ENCODE data around the gene SBF1. TPM values are rescaled to one million over a fixed set of nuclear protein-coding genes. Genes with fewer than 3 reads are reported as not detected.

The SBF1 gene
- total RNA-seq, 1 experiment from 2014 or later = 97.2 TPM

- H3K4me1 ChIP-seq (ENCODE audit: insufficient read depth, low read length, poor library complexity, severe bottlenecking) = peaks cover 11% of the 10 kb centered on the region
- peaks cover 56% of the 10 kb centered on the region for H3K36me3 ChIP-seq (ENCODE audit: insufficient read depth, low read length, poor library complexity, severe bottlenecking)
- no peak overlapping the region for H3K27ac ChIP-seq (ENCODE audit: low read depth, low read length, poor library complexity, severe bottlenecking)
- no peak for TF ChIP-seq CTCF (conservative IDR thresholded peaks at IDR 0.05; ENCODE audit: low read depth, low read length)
- BruUV-seq (replicated peaks) = no TSS peak
- ChIA-PET POLR2A (ENCODE audit: low non-redundant PET) (no interaction called here), CTCF (no interaction called here)
- H3K27me3 ChIP-seq (replicated peaks; ENCODE audit: insufficient read depth, low read depth, low read length, poor library complexity) = no peaks in the 10 kb centered on the region
- no peaks in the 10 kb centered on the region for H3K9me3 ChIP-seq (ENCODE audit: low read depth, low read length, poor library complexity, severe bottlenecking)
- no peak for DNase-seq (ENCODE audit: low spot score)
- no peak overlapping the region for H3K4me3 ChIP-seq (ENCODE audit: low read depth, low read length, poor library complexity, severe bottlenecking)
- intact Hi-C loops (cut with micrococcal nuclease; ENCODE audit: unreplicated experiment) = no loop called here
Measured at GRCh38 chr22:50465066-50465930, 9.5 kb downstream of the SBF1 start.

- Histone ChIP-seq H3K27me3 (replicated peaks; ENCODE audit: insufficient read depth, low read depth, low read length, poor library complexity) (no peaks in the 10 kb centered on the region), H3K36me3 (ENCODE audit: insufficient read depth, low read length, poor library complexity, severe bottlenecking) (peaks cover 63% of the 10 kb centered on the region), H3K4me1 (ENCODE audit: insufficient read depth, low read length, poor library complexity, severe bottlenecking) (peaks cover 3% of the 10 kb centered on the region), H3K9me3 (ENCODE audit: low read depth, low read length, poor library complexity, severe bottlenecking) (no peaks in the 10 kb centered on the region), H3K27ac (ENCODE audit: low read depth, low read length, poor library complexity, severe bottlenecking) (no peak overlapping the region), H3K4me3 (ENCODE audit: low read depth, low read length, poor library complexity, severe bottlenecking) (no peak overlapping the region)
- intact Hi-C loops (cut with micrococcal nuclease; ENCODE audit: unreplicated experiment) = no loop called here
- TF ChIP-seq EZH2 (IDR thresholded peaks at IDR 0.05; ENCODE audit: borderline replicate concordance, low read depth, low read length, poor library complexity, severe bottlenecking) (no peak), CTCF (conservative IDR thresholded peaks at IDR 0.05; ENCODE audit: low read depth, low read length) (no peak)
- no peak for DNase-seq (ENCODE audit: low spot score)
- ChIA-PET POLR2A (ENCODE audit: low non-redundant PET) (no interaction called here), CTCF (no interaction called here)
- no TSS peak for BruUV-seq (replicated peaks)
Measured at GRCh38 chr22:50464451-50464850, 10.4 kb downstream of the SBF1 start.

DNA sequence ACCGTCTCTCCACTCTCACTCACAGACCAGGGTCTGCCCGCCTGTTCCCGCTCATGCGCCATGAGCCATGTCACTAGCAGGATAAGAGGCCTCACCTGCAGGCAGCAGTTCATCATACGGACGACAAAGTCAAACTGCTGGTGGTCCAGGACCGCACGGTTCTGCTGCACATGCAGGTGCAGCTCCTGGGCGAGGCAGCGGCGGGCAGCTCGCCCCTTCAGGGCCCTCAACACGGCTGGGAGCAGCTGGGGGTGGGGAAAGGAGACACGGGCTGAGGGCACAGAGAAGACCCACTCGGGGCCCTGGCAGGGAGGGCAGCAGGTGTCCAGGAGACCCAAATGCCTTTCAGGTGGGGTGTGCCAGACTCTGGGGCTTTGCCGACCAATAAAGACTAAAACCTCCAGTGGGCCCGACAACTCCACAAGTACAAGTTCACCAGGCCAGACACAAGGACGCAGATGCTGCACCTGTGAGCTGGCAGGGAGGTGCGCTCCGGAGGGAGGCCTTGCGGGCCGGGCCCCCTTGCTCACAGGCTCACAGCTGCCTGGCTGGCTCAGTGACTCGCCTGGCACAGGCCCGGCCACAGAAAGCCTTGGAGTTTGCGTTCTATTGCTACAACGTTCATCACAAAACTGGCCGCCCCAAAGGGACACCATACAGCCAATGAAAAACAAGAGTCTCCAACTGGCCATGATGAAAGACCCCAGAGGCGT is 11.5 kb downstream of the SBF1 start:
- no peak overlapping the region for H3K4me3 ChIP-seq (ENCODE audit: low read depth, low read length, poor library complexity, severe bottlenecking)
- POLR2A ChIA-PET (ENCODE audit: low non-redundant PET) = no interaction called here
- H3K9me3 ChIP-seq (ENCODE audit: low read depth, low read length, poor library complexity, severe bottlenecking) = no peaks in the 10 kb centered on the region
- no peak for TF ChIP-seq CTCF (conservative IDR thresholded peaks at IDR 0.05; ENCODE audit: low read depth, low read length)
- no peak for TF ChIP-seq EZH2 (IDR thresholded peaks at IDR 0.05; ENCODE audit: borderline replicate concordance, low read depth, low read length, poor library complexity, severe bottlenecking)
- peaks cover 73% of the 10 kb centered on the region for H3K36me3 ChIP-seq (ENCODE audit: insufficient read depth, low read length, poor library complexity, severe bottlenecking)
- intact Hi-C loops (cut with micrococcal nuclease; ENCODE audit: unreplicated experiment) = no loop called here
- no peak for DNase-seq (ENCODE audit: low spot score)
- CTCF ChIA-PET = interaction anchor here (0.5 kb wide), 1 partner anchor 195 kb away, joined by 4 read pairs; no protein-coding TSS in a partner anchor
- BruUV-seq (replicated peaks) = no TSS peak
- H3K27ac ChIP-seq (ENCODE audit: low read depth, low read length, poor library complexity, severe bottlenecking) = no peak overlapping the region
- no peaks in the 10 kb centered on the region for H3K4me1 ChIP-seq (ENCODE audit: insufficient read depth, low read length, poor library complexity, severe bottlenecking)
- H3K27me3 ChIP-seq (replicated peaks; ENCODE audit: insufficient read depth, low read depth, low read length, poor library complexity) = no peaks in the 10 kb centered on the region

Data from A673 (cell line).